ENCODE data around the gene PRRG2. TPM values are rescaled to one million over a fixed set of nuclear protein-coding genes. Genes with fewer than 3 reads are reported as not detected.
A peak's percentile ranks its signal among the peaks of the same experiment; 100 is the strongest.

The PRRG2 gene
- total RNA-seq, 1 experiment from 2014 or later, result 0.56 TPM

DNA sequence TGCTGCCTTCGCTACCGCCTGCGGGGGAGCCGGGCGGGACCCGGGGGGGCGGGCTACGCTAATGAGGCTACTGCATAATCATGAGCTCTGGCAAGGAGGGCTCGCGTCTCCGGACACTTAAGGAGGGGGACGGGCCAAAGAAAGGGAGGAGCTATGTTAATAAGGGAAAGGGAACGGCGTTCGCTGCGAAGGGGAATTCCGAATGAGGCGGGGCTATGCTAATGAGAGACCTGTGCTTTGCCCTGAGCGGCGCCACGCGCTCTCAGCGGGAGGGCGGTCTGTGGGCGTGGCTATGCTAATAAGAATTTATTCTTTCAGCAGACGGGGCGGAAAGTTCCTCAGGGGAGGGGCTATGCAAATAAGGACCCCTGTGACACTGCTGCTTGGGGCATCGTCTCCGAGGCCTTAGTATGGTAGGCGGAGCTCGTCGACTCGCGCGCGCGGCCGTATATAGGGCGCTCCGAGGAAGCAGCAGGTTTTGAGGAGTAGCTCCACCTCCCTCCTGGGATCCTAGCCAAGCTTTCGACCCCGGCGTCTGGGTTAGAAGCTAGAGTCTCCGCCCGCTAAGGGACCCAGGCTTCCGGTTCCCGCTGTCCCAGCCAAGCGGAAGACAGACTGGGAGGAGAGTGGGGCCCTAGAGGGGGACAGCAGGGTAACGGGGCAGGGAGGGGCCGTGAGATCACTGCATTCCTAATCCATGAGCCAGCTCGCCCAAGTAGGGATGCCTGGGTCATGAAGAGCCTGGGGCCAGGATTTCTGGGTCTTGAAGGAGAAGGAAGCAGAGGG lies 59.2 kb downstream of the PRRG2 start, which contains the start of gene RRAS:
Gene RRAS, minus strand, starts transcription at position 31 of the 786 bp plus-strand sequence. CDS start 45 bp downstream, outside the sequence.
- DNase-seq (ENCODE audit: low spot score), result peak; percentile 100

Other genes with a start within 250 kb of the PRRG2 start
- not detected in 2 replicates for gene CD37, start 245.9 kb upstream of the PRRG2 start, total RNA-seq (2014; rRNA removed; shearing (Covaris generic))
- 48.7 and 54.3 TPM in 2 replicates for gene TEAD2, start 218.9 kb upstream of the PRRG2 start, total RNA-seq (2014; rRNA removed; shearing (Covaris generic))
- gene DKKL1, start 217.4 kb upstream of the PRRG2 start, total RNA-seq (2014; rRNA removed; shearing (Covaris generic)), result 0.08 and 3.8 TPM in 2 replicates
- not detected in 2 replicates for gene KASH5, start 193.1 kb upstream of the PRRG2 start, total RNA-seq (2014; rRNA removed; shearing (Covaris generic))
- gene PTH2, start 157.9 kb upstream of the PRRG2 start, total RNA-seq (2014; rRNA removed; shearing (Covaris generic)), result not detected in 2 replicates
- not detected in 2 replicates for gene GFY, start 155.9 kb upstream of the PRRG2 start, total RNA-seq (2014; rRNA removed; shearing (Covaris generic))
- gene SLC17A7, start 139.8 kb upstream of the PRRG2 start, total RNA-seq (2014; rRNA removed; shearing (Covaris generic)), result 0.25 and 0.45 TPM in 2 replicates
- gene PIH1D1, start 129.5 kb upstream of the PRRG2 start, total RNA-seq (2014; rRNA removed; shearing (Covaris generic)), result 99.2 and 113 TPM in 2 replicates
- gene ALDH16A1, start 128.1 kb upstream of the PRRG2 start, total RNA-seq (2014; rRNA removed; shearing (Covaris generic)), result 17.0 and 25.7 TPM in 2 replicates
- 2.6 and 6.0 TPM in 2 replicates for gene FLT3LG, start 107.1 kb upstream of the PRRG2 start, total RNA-seq (2014; rRNA removed; shearing (Covaris generic))
- gene RPL13A, start 93.7 kb upstream of the PRRG2 start, total RNA-seq (2014; rRNA removed; shearing (Covaris generic)), result 3,219 and 3,620 TPM in 2 replicates
- gene RPS11, start 84.9 kb upstream of the PRRG2 start, total RNA-seq (2014; rRNA removed; shearing (Covaris generic)), result 6,191 and 6,227 TPM in 2 replicates
- gene FCGRT, start 68.7 kb upstream of the PRRG2 start, total RNA-seq (2014; rRNA removed; shearing (Covaris generic)), result 2.3 and 2.7 TPM in 2 replicates
- gene RCN3, start 53.3 kb upstream of the PRRG2 start, total RNA-seq (2014; rRNA removed; shearing (Covaris generic)), result 6.1 and 7.6 TPM in 2 replicates
- gene NOSIP, start 760 bp upstream of the PRRG2 start, total RNA-seq (2014; rRNA removed; shearing (Covaris generic)), result 95.7 and 114 TPM in 2 replicates
- gene PRR12, start 9.9 kb downstream of the PRRG2 start, total RNA-seq (2014; rRNA removed; shearing (Covaris generic)), result 0.99 and 1.0 TPM in 2 replicates
- 21.5 and 22.7 TPM in 2 replicates for gene RRAS, start 58.8 kb downstream of the PRRG2 start, total RNA-seq (2014; rRNA removed; shearing (Covaris generic))
- 13.9 and 17.5 TPM in 2 replicates for gene SCAF1, start 60.9 kb downstream of the PRRG2 start, total RNA-seq (2014; rRNA removed; shearing (Covaris generic))
- gene IRF3, start 84.5 kb downstream of the PRRG2 start, total RNA-seq (2014; rRNA removed; shearing (Covaris generic)), result 123 and 133 TPM in 2 replicates
- gene BCL2L12, start 84.6 kb downstream of the PRRG2 start, total RNA-seq (2014; rRNA removed; shearing (Covaris generic)), result 9.0 and 14.8 TPM in 2 replicates
- 629 and 716 TPM in 2 replicates for gene PRMT1, start 96.0 kb downstream of the PRRG2 start, total RNA-seq (2014; rRNA removed; shearing (Covaris generic))
- gene ADM5, start 108.3 kb downstream of the PRRG2 start, total RNA-seq (2014; rRNA removed; shearing (Covaris generic)), result 0.08 and 1.4 TPM in 2 replicates
- 1.6 and 2.6 TPM in 2 replicates for gene CPT1C, start 109.8 kb downstream of the PRRG2 start, total RNA-seq (2014; rRNA removed; shearing (Covaris generic))
- gene TSKS, start 182.0 kb downstream of the PRRG2 start, total RNA-seq (2014; rRNA removed; shearing (Covaris generic)), result not detected in 2 replicates
- 55.5 and 61.1 TPM in 2 replicates for gene AP2A1, start 185.7 kb downstream of the PRRG2 start, total RNA-seq (2014; rRNA removed; shearing (Covaris generic))
- 26.2 and 31.7 TPM in 2 replicates for gene FUZ, start 232.0 kb downstream of the PRRG2 start, total RNA-seq (2014; rRNA removed; shearing (Covaris generic))
- gene MED25, start 237.0 kb downstream of the PRRG2 start, total RNA-seq (2014; rRNA removed; shearing (Covaris generic)), result 16.1 TPM in 2 replicates